K562 (cell line): Measurements from ENCODE around the gene ANO6. TPM values are rescaled to one million over a fixed set of nuclear protein-coding genes. Genes with fewer than 3 reads are reported as not detected.
A peak's percentile ranks its signal among the peaks of the same experiment; 100 is the strongest.

Experiments
- ADNP ChIP-seq: fragments of 200-800 bp; sonication (Bioruptor generic); IDR thresholded peaks from 2 replicates; pipeline ENCODE4 v1.6.1; 2016; ENCODE audit warnings: missing genetic modification characterization, missing compliant biosample characterization
- CTCFL ChIP-seq: IDR thresholded peaks from 2 replicates; pipeline ENCODE4 v1.6.1; 2011; ENCODE audit warnings: borderline replicate concordance, low read depth, mild to moderate bottlenecking, moderate library complexity, low read length; ENCODE audit not compliant: insufficient read depth, poor library complexity, severe bottlenecking
- E2F1 ChIP-seq: sonication (generic); formaldehyde crosslinking; IDR thresholded peaks from 2 replicates; pipeline ENCODE4 v1.8.1; 2023; ENCODE audit warnings: mild to moderate bottlenecking, missing genetic modification reagents, moderate library complexity
- KAT8 ChIP-seq: fragments of 450-650 bp; IDR thresholded peaks from 2 replicates; pipeline ENCODE4 v1.6.1; 2016; ENCODE audit warnings: low read depth, mild to moderate bottlenecking
- PBX2 ChIP-seq, 2 experiments: IDR thresholded peaks in 1 of 2; conservative IDR thresholded peaks in 1 of 2; 2 replicates each; pipeline ENCODE4 v1.6.1; 2016; ENCODE audit warnings: low read depth in 2 of 2, mild to moderate bottlenecking in 1 of 2, missing compliant biosample characterization in 1 of 2, missing genetic modification characterization in 1 of 2, moderate library complexity in 1 of 2
- RAD21 ChIP-seq, 2 experiments: fragments of 250-450 bp in 1 of 2; fragments of 450-650 bp in 1 of 2; sonication (Bioruptor Pico) in 1 of 2; formaldehyde crosslinking in 1 of 2; IDR thresholded peaks in 1 of 2; conservative IDR thresholded peaks in 1 of 2; 2 replicates each; pipeline versions ENCODE4 v1.4.0 to v1.8.0; 2020 to 2022; ENCODE audit warnings: mild to moderate bottlenecking in 2 of 2, moderate library complexity in 1 of 2
- REST ChIP-seq, 2 experiments: fragments of 450-650 bp; formaldehyde crosslinking in 1 of 2; IDR thresholded peaks; 2 replicates each; pipeline versions ENCODE4 v1.4.0 to v1.6.1; 2014 to 2020; ENCODE audit warnings: mild to moderate bottlenecking in 2 of 2, borderline replicate concordance in 1 of 2, low read depth in 1 of 2
- polyA plus RNA-seq, 8 experiments: library from polyadenylated mRNA; depleted of rRNA in 4 of 8; stranded (reverse) in 5 of 8; unstranded in 3 of 8; fragments of >200 nt; fragmentation: Nextera tagmentation in 2 of 8; fragmentation: Illumina TruSeq in 1 of 8; extraction: Ambion mirVana in 2 of 8; extraction: Trizol in 1 of 8; gene quantifications; 2 replicates each; pipeline versions ENCODE4 v1.2.1 to v1.2.3, GENCODE V29; 2011 to 2014; ENCODE audit warnings: inconsistent platforms in 1 of 8, missing spikeins in 1 of 8
- total RNA-seq, 7 experiments: library from RNA; depleted of rRNA in 6 of 7; stranded (reverse); fragments of >200 nt in 6 of 7; fragmentation: Illumina TruSeq in 2 of 7; extraction: Trizol in 2 of 7; gene quantifications; 2 replicates each; pipeline versions ENCODE4 v1.2.1 to v1.2.3, GENCODE V29; 2011 to 2021; ENCODE audit warnings: low replicate concordance in 1 of 7

Gene ANO6
- total and polyA plus RNA-seq, 9 of the 15 experiments (the other 6 are each of a cell fraction or from before 2014, with no cell fraction given), result 3.5 to 24.7 (median 20.3) TPM

GRCh38 chr12:45268672-45269411 is 52.9 kb downstream of the ANO6 start (continued):
- TF ChIP-seq ADNP (tag), result no peak
- TF ChIP-seq PBX2 (CRISPR knock-in tag; IDR thresholded peaks at IDR 0.05; ENCODE audit: low read depth), result no peak
- TF ChIP-seq PBX2 (tag; conservative IDR thresholded peaks at IDR 0.05; ENCODE audit: low read depth), result peak; percentile 47; the same call in 1 of the 2 replicates
- peak; percentile 63; the same call in 1 of the 2 replicates for TF ChIP-seq REST (IDR thresholded peaks at IDR 0.05; ENCODE audit: borderline replicate concordance)
- no peak for TF ChIP-seq REST (CRISPR knock-in tag; IDR thresholded peaks at IDR 0.05; ENCODE audit: low read depth)
- peak; percentile 58 to 75 for TF ChIP-seq RAD21 (CRISPR knock-in tag; conservative IDR thresholded peaks at IDR 0.05 in 1 of 2, IDR thresholded peaks at IDR 0.05 in 1 of 2)
- TF ChIP-seq E2F1 (CRISPR knock-in tag), result no peak
- peak; percentile 9 for TF ChIP-seq CTCFL
- TF ChIP-seq KAT8, result no peak
